HT1080 (cell line): ENCODE results near the gene SPOCK2. TPM values are rescaled to one million over a fixed set of nuclear protein-coding genes. Genes with fewer than 3 reads are reported as not detected.

ENCODE experiments used
- DNase-seq: peaks from one replicate; pipeline ENCODE4 v3.0.0-alpha.2; 2015; ENCODE audit warnings: low read depth
- total RNA-seq: library from RNA; depleted of rRNA; stranded (reverse); fragments of >200 nt; shearing (Covaris generic); gene quantifications from 2 replicates; pipeline ENCODE4 v1.2.3, GENCODE V29; 2014; rRNA removed

Gene SPOCK2
- total RNA-seq, 1 experiment from 2014 or later, result not detected

DNA sequence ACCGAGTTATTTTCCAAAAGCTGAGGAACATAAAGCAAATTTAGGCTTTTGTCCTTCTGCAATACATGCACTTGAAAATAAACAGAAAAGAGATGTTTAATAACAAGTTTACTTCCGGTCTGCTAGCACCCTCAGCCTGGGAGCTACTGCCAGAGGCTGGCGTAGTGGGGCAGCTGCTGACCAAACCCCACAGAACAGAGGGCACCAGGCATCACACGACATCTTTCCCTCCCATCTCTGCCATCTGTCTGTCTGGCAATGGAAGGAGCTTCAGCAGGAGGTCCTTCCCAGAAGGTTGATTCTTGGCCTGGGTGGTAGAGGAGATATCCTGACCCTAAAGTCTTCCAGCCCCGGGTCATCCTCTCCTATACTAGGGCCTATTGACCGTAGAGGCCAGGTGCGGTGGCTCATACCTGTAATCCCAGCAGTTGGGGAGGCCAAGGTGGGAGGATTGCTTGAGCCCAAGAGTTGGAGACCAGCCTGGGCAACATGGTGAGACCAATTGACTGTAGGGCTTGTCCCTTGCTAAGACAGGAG is 76.3 kb downstream of the SPOCK2 start:
- no peak for DNase-seq

DNA sequence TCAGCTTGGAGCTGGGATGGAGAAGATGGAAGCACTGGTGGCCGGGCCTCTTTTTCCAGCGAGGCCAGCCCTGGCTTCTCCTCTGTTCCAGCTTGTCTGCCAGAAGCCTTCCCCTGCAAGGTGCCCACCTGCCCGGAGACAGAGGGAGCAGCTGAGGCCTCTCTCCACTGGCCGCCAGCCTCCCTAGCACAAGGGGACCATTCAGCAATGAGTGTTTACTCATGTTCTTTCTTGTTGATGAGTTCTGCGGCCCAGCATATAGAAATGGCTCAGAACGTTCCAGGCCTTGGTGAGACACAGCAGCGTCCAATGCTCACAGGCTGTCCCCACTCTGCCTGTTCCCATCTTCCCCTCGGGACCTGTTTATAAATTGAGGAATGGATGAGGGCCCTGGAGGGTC is 76.9 kb downstream of the SPOCK2 start:
- DNase-seq, result no peak

DNA sequence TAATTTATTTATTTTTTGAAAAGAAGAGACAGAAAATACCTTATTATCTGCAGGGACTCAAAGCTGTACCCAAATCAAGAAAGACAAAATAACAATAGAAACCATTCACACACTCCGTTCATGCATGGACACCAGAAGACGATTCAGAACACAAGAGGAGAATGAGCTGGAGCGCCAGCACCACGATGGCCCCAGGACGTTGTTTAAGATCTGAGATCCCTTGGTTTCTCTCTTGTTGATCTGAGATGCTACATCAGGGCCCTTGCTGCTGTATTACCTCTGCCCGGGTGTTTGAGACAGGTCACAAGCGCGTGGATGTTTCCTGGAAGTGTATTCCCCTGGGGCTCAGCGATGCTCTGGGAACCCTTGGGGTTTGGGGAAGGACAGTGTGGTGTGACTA is 77.3 kb downstream of the SPOCK2 start:
- no peak for DNase-seq

DNA sequence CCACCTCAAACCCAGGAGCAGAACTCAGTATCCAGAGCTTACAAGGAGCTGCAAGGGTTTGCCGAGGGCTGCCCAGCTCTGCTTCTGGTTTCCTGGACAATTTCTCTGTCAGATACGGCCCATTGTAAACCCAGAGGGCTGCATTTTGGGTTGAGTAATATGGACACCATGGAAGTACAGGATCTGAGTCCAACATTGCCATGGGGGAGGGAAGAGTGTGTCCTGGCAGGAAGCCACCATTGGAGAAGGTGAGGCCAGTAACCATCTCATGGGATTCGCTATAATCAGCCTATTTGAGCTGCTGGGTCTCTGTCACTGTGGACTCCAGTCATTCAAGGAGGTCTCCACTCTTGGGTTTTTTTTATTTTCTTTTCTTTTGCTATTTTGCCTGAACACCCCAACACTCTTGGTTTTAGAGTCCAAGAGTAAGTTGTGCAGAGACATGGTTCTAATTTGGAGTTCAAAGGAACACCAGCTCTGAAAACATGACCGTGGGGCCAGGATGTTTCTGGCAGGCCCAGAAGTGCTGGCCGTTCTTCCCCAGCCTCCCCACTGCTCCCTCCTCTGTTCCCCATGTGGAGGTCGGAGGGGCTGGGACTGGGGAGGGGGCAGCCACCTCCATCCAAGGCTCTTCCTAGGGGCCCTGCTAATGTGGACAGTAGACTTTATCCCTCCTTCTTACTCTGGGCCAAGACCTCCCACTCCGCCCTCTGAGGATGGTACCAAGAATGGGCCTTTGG is 77.9 kb downstream of the SPOCK2 start:
- no peak for DNase-seq

DNA sequence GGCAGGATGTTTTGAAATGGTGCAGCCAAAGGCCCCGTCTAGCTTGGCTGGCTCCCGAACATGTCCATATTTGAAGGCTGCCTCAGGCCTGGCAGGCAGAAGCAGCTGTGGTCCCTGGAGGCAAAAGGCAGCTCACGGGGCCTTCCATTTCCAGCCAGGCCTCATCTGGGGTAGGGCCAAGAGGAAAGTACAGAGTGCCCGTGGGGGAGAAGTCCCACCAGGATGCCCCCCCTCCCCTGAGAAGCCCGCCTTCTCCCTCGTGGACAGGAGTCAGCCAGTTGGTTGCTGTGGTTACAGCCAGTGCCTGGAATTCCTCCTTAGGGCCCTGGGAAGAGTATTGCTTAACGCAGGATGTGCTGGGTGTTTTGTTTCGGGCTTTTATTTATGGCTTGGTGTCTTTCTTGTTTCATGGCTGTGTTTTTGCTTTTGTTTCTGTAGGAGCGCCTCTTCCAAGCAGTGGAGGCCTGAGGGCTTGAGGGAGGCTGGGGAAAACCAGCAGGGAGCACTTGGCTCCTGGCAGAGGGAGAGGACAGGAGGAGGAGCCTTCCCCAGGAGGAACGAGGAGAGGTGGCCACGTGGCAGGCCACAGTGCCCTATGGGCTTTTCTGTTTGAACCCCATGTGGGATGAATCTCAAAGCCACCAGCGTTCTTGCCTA is 78.8 kb downstream of the SPOCK2 start:
- DNase-seq, result peak; percentile 61

DNA sequence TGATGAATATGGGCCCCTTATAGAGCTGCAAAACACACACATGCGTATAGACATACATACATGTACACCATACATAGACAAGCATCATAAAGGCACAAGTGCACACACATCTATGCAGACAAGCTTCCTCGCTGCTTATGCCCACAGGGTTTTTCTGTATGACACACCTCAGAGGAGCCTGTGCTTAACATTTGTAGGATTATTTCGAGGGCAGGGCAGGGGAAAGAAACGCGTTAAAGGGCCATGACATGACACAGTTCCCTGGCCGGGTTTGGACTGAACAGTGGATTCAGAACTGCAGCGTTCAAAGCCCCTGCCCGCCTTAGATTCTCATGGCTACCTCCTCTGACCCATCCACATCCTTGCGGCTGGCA is 79.3 kb downstream of the SPOCK2 start:
- no peak for DNase-seq

Other genes with a start within 250 kb of the SPOCK2 start
- gene PSAP, start 237.3 kb downstream of the SPOCK2 start, total RNA-seq, result 289 and 329 TPM in 2 replicates
- gene CHST3, start 124.2 kb downstream of the SPOCK2 start, total RNA-seq, result 20.7 and 23.6 TPM in 2 replicates
- gene ANAPC16, start 127.5 kb upstream of the SPOCK2 start, total RNA-seq, result 37.2 and 44.2 TPM in 2 replicates
- 17.4 and 24.3 TPM in 2 replicates for gene ASCC1, start 127.7 kb upstream of the SPOCK2 start, total RNA-seq
- gene DDIT4, start 185.4 kb upstream of the SPOCK2 start, total RNA-seq, result 13.0 and 16.1 TPM in 2 replicates